Fibroblast of peridontal ligament (primary cell): Measurements from ENCODE around the gene PRDM16.

Experiments used
- DNase-seq: peaks from one replicate; pipeline ENCODE4 v3.0.0-alpha.2; 2010; ENCODE audit errors: extremely low read depth

The PRDM16 gene

GRCh38 chr1:3410142-3410925, 341.3 kb downstream of the PRDM16 start:
- DNase-seq, result peak; percentile 81

GRCh38 chr1:3411806-3412205, 342.8 kb downstream of the PRDM16 start:
- DNase-seq, result no peak

- no peak for DNase-seq
Measured at GRCh38 chr1:3412376-3412775, 343.4 kb downstream of the PRDM16 start.

GRCh38 chr1:3413975-3414710, 345.1 kb downstream of the PRDM16 start:
- DNase-seq, result no peak

- DNase-seq, result no peak
Measured at GRCh38 chr1:3415260-3416090, 346.5 kb downstream of the PRDM16 start.

GRCh38 chr1:3417082-3417739, 348.2 kb downstream of the PRDM16 start:
- DNase-seq, result no peak

GRCh38 chr1:3417934-3418333, 348.9 kb downstream of the PRDM16 start:
- DNase-seq, result no peak

- DNase-seq, result no peak
Measured at GRCh38 chr1:3418600-3418999, 349.6 kb downstream of the PRDM16 start.

GRCh38 chr1:3419415-3420204, 350.6 kb downstream of the PRDM16 start:
- peak; percentile 18 for DNase-seq

- no peak for DNase-seq
Measured at GRCh38 chr1:3420218-3420951, 351.4 kb downstream of the PRDM16 start.

GRCh38 chr1:3422638-3423037, 353.6 kb downstream of the PRDM16 start:
- no peak for DNase-seq

GRCh38 chr1:3423245-3423829, 354.3 kb downstream of the PRDM16 start:
- no peak for DNase-seq

GRCh38 chr1:3423896-3424611, 355.1 kb downstream of the PRDM16 start:
- no peak for DNase-seq

GRCh38 chr1:3425486-3426215, 356.6 kb downstream of the PRDM16 start:
- no peak for DNase-seq

GRCh38 chr1:3426956-3427535, 358.0 kb downstream of the PRDM16 start:
- no peak for DNase-seq

GRCh38 chr1:3427711-3428704, 359.0 kb downstream of the PRDM16 start:
- no peak for DNase-seq

- no peak for DNase-seq
Measured at GRCh38 chr1:3428899-3429298, 359.9 kb downstream of the PRDM16 start.
